GM18507 (cell line): Measurements from ENCODE around the gene ESRRG.

Experiments used
- DNase-seq: peaks from one replicate; pipeline ENCODE4 v3.0.0; 2011; ENCODE audit warnings: low read depth; ENCODE audit not compliant: insufficient read length; ENCODE audit errors: extremely low spot score
- FAIRE-seq: peaks from 2 replicates; lab custom pipeline; 2011; peaks lifted over from hg19 to GRCh38; lab: Jason Lieb, UNC

ESRRG gene

GRCh38 chr1:216596281-216596862, 126.9 kb downstream of the ESRRG start:
- no peak for FAIRE-seq

GRCh38 chr1:216587715-216588114, 135.5 kb downstream of the ESRRG start:
- DNase-seq = no peak
- FAIRE-seq = no peak

More at GRCh38 chr1:216596281-216596862, 126.9 kb downstream of the ESRRG start:
- no peak for DNase-seq

- FAIRE-seq = no peak
- no peak for DNase-seq
Measured at GRCh38 chr1:216582151-216582550, 141.1 kb downstream of the ESRRG start.

GRCh38 chr1:216580538-216581057, 142.6 kb downstream of the ESRRG start:
- DNase-seq (no peak), FAIRE-seq (no peak)

- DNase-seq = no peak
- no peak for FAIRE-seq
Measured at GRCh38 chr1:216576234-216576937, 146.8 kb downstream of the ESRRG start.

GRCh38 chr1:216566641-216567205, 156.5 kb downstream of the ESRRG start:
- DNase-seq (no peak), FAIRE-seq (no peak)

- FAIRE-seq (no peak), DNase-seq (no peak)
Measured at GRCh38 chr1:216563087-216563486, 160.1 kb downstream of the ESRRG start.

GRCh38 chr1:216562383-216562782, 160.8 kb downstream of the ESRRG start:
- DNase-seq = no peak
- no peak for FAIRE-seq

GRCh38 chr1:216560527-216560926, 162.7 kb downstream of the ESRRG start:
- DNase-seq = no peak
- FAIRE-seq = no peak

- DNase-seq (no peak), FAIRE-seq (no peak)
Measured at GRCh38 chr1:216559359-216559758, 163.9 kb downstream of the ESRRG start.

- FAIRE-seq (no peak), DNase-seq (no peak)
Measured at GRCh38 chr1:216555653-216556052, 167.6 kb downstream of the ESRRG start.

- DNase-seq (no peak), FAIRE-seq (no peak)
Measured at GRCh38 chr1:216554934-216555333, 168.3 kb downstream of the ESRRG start.

- FAIRE-seq (no peak), DNase-seq (no peak)
Measured at GRCh38 chr1:216553766-216554165, 169.5 kb downstream of the ESRRG start.

- DNase-seq (no peak), FAIRE-seq (no peak)
Measured at GRCh38 chr1:216553040-216553439, 170.2 kb downstream of the ESRRG start.

GRCh38 chr1:216549796-216550195, 173.4 kb downstream of the ESRRG start:
- no peak for FAIRE-seq
- DNase-seq = no peak

- FAIRE-seq (no peak), DNase-seq (no peak)
Measured at GRCh38 chr1:216542741-216543140, 180.5 kb downstream of the ESRRG start.

- FAIRE-seq (no peak), DNase-seq (no peak)
Measured at GRCh38 chr1:216542263-216542662, 181.0 kb downstream of the ESRRG start.

- FAIRE-seq = no peak
Measured at GRCh38 chr1:216535751-216536150, 187.5 kb downstream of the ESRRG start.

GRCh38 chr1:216535059-216535458, 188.2 kb downstream of the ESRRG start:
- no peak for DNase-seq
- FAIRE-seq = no peak

More at GRCh38 chr1:216535751-216536150, 187.5 kb downstream of the ESRRG start:
- no peak for DNase-seq

GRCh38 chr1:216533776-216534175, 189.5 kb downstream of the ESRRG start:
- DNase-seq (no peak), FAIRE-seq (no peak)
